ENCODE measurements around the gene AUNIP.

- no peak for TF ChIP-seq HOXB13 (CRISPR knock-in tag; IDR thresholded peaks at IDR 0.05; ENCODE audit: low read depth)
- TF ChIP-seq JUNB (IDR thresholded peaks at IDR 0.05) = no peak
- TF ChIP-seq, protein P1, sequence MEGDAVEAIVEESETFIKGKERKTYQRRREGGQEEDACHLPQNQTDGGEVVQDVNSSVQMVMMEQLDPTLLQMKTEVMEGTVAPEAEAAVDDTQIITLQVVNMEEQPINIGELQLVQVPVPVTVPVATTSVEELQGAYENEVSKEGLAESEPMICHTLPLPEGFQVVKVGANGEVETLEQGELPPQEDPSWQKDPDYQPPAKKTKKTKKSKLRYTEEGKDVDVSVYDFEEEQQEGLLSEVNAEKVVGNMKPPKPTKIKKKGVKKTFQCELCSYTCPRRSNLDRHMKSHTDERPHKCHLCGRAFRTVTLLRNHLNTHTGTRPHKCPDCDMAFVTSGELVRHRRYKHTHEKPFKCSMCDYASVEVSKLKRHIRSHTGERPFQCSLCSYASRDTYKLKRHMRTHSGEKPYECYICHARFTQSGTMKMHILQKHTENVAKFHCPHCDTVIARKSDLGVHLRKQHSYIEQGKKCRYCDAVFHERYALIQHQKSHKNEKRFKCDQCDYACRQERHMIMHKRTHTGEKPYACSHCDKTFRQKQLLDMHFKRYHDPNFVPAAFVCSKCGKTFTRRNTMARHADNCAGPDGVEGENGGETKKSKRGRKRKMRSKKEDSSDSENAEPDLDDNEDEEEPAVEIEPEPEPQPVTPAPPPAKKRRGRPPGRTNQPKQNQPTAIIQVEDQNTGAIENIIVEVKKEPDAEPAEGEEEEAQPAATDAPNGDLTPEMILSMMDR (IDR thresholded peaks at IDR 0.05) = no peak
- TF ChIP-seq RAD21 (conservative IDR thresholded peaks at IDR 0.05 in 1 of 2, IDR thresholded peaks at IDR 0.05 in 1 of 2) = no peak
- TF ChIP-seq MAFK (IDR thresholded peaks at IDR 0.05; ENCODE audit: partially characterized antibody) = no peak
- TF ChIP-seq, protein P2, sequence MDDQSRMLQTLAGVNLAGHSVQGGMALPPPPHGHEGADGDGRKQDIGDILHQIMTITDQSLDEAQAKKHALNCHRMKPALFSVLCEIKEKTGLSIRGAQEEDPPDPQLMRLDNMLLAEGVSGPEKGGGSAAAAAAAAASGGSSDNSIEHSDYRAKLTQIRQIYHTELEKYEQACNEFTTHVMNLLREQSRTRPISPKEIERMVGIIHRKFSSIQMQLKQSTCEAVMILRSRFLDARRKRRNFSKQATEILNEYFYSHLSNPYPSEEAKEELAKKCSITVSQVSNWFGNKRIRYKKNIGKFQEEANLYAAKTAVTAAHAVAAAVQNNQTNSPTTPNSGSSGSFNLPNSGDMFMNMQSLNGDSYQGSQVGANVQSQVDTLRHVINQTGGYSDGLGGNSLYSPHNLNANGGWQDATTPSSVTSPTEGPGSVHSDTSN (IDR thresholded peaks at IDR 0.05) = no peak
- TF ChIP-seq CEBPB (IDR thresholded peaks at IDR 0.05) = no peak
- no peak for TF ChIP-seq POLR2AphosphoS2 (conservative IDR thresholded peaks at IDR 0.05; ENCODE audit: low read length)
- TF ChIP-seq EP300 (IDR thresholded peaks at IDR 0.05) = no peak
- TF ChIP-seq, protein P3, sequence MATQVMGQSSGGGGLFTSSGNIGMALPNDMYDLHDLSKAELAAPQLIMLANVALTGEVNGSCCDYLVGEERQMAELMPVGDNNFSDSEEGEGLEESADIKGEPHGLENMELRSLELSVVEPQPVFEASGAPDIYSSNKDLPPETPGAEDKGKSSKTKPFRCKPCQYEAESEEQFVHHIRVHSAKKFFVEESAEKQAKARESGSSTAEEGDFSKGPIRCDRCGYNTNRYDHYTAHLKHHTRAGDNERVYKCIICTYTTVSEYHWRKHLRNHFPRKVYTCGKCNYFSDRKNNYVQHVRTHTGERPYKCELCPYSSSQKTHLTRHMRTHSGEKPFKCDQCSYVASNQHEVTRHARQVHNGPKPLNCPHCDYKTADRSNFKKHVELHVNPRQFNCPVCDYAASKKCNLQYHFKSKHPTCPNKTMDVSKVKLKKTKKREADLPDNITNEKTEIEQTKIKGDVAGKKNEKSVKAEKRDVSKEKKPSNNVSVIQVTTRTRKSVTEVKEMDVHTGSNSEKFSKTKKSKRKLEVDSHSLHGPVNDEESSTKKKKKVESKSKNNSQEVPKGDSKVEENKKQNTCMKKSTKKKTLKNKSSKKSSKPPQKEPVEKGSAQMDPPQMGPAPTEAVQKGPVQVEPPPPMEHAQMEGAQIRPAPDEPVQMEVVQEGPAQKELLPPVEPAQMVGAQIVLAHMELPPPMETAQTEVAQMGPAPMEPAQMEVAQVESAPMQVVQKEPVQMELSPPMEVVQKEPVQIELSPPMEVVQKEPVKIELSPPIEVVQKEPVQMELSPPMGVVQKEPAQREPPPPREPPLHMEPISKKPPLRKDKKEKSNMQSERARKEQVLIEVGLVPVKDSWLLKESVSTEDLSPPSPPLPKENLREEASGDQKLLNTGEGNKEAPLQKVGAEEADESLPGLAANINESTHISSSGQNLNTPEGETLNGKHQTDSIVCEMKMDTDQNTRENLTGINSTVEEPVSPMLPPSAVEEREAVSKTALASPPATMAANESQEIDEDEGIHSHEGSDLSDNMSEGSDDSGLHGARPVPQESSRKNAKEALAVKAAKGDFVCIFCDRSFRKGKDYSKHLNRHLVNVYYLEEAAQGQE (IDR thresholded peaks at IDR 0.05) = no peak
- no peak for TF ChIP-seq FOSL2 (IDR thresholded peaks at IDR 0.05)
- no peak for TF ChIP-seq FOSL2 (CRISPR knock-in tag; IDR thresholded peaks at IDR 0.05)
These were observed 26.1 kb downstream of the AUNIP start for GRCh38 chr1:25833158-25833557.

Measured in A549 (cell line).